Breast epithelium (tissue), 4 donors: ENCODE data around the gene BIRC7. TPM values are rescaled to one million over a fixed set of nuclear protein-coding genes. Genes with fewer than 3 reads are reported as not detected.
A peak's percentile ranks its signal among the peaks of the same experiment; 100 is the strongest.

ENCODE experiments used
- DNase-seq, 2 donors: peaks; one replicate each; pipeline ENCODE4 v3.0.0-alpha.2; 2019; ENCODE audit warnings: low spot score in 2 of 2
- H3K27ac ChIP-seq, 2 donors: fragments of 200-600 bp; sonication (generic) in 1 of 2; one replicate each; pipeline ENCODE4 v1.5.1; 2016 to 2019; ENCODE audit warnings: mild to moderate bottlenecking in 1 of 2
- H3K27me3 ChIP-seq, 2 donors: fragments of 200-600 bp; sonication (generic) in 1 of 2; one replicate each; pipeline versions ENCODE4 v1.5.1 to v1.6.0; 2017 to 2019; ENCODE audit warnings: control low read depth in 1 of 2, mild to moderate bottlenecking in 1 of 2
- H3K36me3 ChIP-seq: fragments of 200-600 bp; one replicate; pipeline ENCODE4 v1.5.1; 2019
- H3K4me1 ChIP-seq, 2 donors: fragments of 200-600 bp; sonication (generic); one replicate each; pipeline ENCODE4 v1.5.1; 2016 to 2019; ENCODE audit warnings: control low read depth in 1 of 2
- H3K4me3 ChIP-seq, 3 donors: fragments of 200-600 bp; sonication (generic); 1 replicate in 2 of 3; 2 replicates in 1 of 3; pipeline ENCODE4 v1.5.1; 2016 to 2019; ENCODE audit warnings: mild to moderate bottlenecking in 3 of 3, moderate library complexity in 2 of 3
- H3K9me3 ChIP-seq, 2 donors: fragments of 200-600 bp; sonication (generic) in 1 of 2; one replicate each; pipeline ENCODE4 v1.5.1; 2016 to 2019; ENCODE audit warnings: control low read depth in 1 of 2
- CTCF ChIP-seq, 3 donors: fragments of 450-650 bp; IDR thresholded peaks; one replicate each; pipeline ENCODE4 v1.5.1; 2016 to 2017; ENCODE audit warnings: antibody characterized with exemption in 3 of 3, mild to moderate bottlenecking in 3 of 3, moderate library complexity in 3 of 3
- POLR2A ChIP-seq: fragments of 450-650 bp; IDR thresholded peaks from one replicate; pipeline ENCODE4 v1.6.1; 2016; ENCODE audit warnings: antibody characterized with exemption, mild to moderate bottlenecking, moderate library complexity
- POLR2AphosphoS5 ChIP-seq, 3 donors: sonication (generic); formaldehyde crosslinking; IDR thresholded peaks; one replicate each; pipeline ENCODE4 v1.6.1; 2017; ENCODE audit warnings: antibody characterized with exemption in 3 of 3
- intact Hi-C: fragments of 100-400 bp; cut with DNase I; formaldehyde crosslinking; loops from one replicate; pipeline ENCODE4 v1.15.1; 2023; ENCODE audit warnings: low total_unique reads
- total RNA-seq, 3 donors: library from RNA; depleted of rRNA; stranded (reverse); fragments of >200 nt; gene quantifications; one replicate each; pipeline ENCODE4 v1.1.0, GENCODE V29; 2016

Gene BIRC7
- total RNA-seq, 3 donors from 2014 or later, result 0.32 to 1.2 TPM; not detected in 1

DNA sequence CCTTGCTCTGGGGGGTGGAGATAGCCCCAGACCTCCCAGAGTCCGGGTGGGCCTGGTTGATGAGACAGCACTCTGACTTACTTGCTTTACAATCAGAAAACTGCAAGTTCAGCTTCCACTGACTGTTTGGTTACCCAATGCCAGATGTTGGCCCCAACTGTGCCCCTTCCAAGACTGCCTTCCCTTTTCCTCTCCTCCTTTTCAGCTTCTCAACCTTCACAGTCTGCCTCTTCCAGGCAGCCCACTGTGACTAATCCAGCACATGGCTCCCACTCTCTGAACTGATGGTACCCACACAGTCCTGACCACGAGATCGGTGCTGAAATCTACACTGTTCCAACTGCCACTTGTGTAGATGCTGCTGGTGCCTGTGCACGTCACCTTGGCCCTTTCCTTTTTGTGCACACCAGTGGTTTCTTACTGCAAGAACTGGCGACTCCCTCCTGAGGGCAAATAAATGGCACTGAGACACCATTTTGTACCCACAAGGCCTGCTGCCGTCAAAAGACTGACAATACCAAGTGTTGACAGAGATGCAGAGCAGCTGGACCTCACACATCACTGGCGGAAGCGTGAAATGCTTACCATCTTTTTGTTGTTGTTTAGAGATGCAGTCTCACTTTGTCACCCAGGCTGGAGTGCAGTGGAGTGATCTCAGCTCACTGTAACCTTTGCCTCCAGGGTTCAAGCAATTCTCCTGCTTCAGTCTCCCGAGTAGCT is 35.1 kb downstream of the BIRC7 start:
- intact Hi-C loops, result no loop called here
- DNase-seq, result no peak
- Histone ChIP-seq H3K27ac (no peak overlapping the region), H3K27me3 (peaks cover 0 to 8% of the 10 kb centered on the region in 2 donors), H3K36me3 (no peaks in the 10 kb centered on the region), H3K9me3 (no peaks in the 10 kb centered on the region), H3K4me3 (no peak overlapping the region), H3K4me1 (peaks cover 0 to 12% of the 10 kb centered on the region in 2 donors)
- TF ChIP-seq CTCF (IDR thresholded peaks at IDR 0.05) (no peak), POLR2A (no peak), POLR2AphosphoS5 (IDR thresholded peaks at IDR 0.05) (no peak)

- Histone ChIP-seq H3K27ac (peak within 1 kb of the TSS; percentile 77 to 86), H3K4me3 (peak within 1 kb of the TSS; percentile 94 to 100 (median 95)), H3K9me3 (no peaks in the 10 kb centered on the region), H3K36me3 (no peaks in the 10 kb centered on the region), H3K27me3 (peaks cover 0 to 2% of the 10 kb centered on the region in 2 donors), H3K4me1 (peaks cover 0 to 12% of the 10 kb centered on the region in 2 donors)
- TF ChIP-seq POLR2A, result peak; percentile 49
- TF ChIP-seq POLR2AphosphoS5 (IDR thresholded peaks at IDR 0.05), result peak in 2 of 3 donors; percentile 59 to 69
- TF ChIP-seq CTCF (IDR thresholded peaks at IDR 0.05), result no peak
- intact Hi-C loops, result no loop called here
- DNase-seq, result peak; percentile 81 to 83
Observed at GRCh38 chr20:63272105-63273058, 36.7 kb downstream of the BIRC7 start, which contains the start of gene ARFGAP1. Gene ARFGAP1, plus strand, starts transcription at chr20:63272813. Its CDS starts 2,768 bp downstream, at chr20:63275581.

DNA sequence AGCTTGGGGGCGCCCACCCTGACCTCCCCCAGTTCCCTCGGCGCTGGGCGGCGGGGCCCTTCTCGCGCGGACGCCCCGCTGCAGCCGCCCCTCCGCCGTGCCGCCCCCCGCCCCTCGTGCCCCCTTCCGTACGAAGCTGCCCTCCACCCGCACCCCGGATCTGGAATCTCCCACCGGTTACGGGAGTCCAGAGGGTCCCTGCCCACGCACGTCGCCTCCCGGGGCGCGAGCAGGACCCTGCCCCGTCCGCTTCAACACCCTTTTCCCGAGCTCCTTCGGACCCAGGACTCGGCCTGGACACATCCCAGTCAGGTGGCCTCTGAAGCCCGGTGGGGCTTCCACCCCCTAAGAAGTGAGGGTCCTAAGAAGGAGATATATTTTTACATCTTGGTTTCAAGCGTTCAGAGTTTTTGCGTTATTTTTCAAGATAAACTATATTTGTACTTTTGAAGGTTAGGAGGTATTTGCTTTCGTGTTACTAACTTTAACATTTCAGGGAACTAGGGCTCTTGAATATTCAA is 37.4 kb downstream of the BIRC7 start:
- TF ChIP-seq POLR2AphosphoS5 (IDR thresholded peaks at IDR 0.05), result no peak
- no peak for TF ChIP-seq POLR2A
- TF ChIP-seq CTCF (IDR thresholded peaks at IDR 0.05), result no peak
- no peaks in the 10 kb centered on the region for H3K27me3 ChIP-seq
- intact Hi-C loops, result no loop called here
- peak overlapping the region; percentile 77 to 86 for H3K27ac ChIP-seq
- H3K9me3 ChIP-seq, result no peaks in the 10 kb centered on the region
- H3K36me3 ChIP-seq, result no peaks in the 10 kb centered on the region
- peak overlapping the region; percentile 94 to 100 (median 95) for H3K4me3 ChIP-seq
- H3K4me1 ChIP-seq, result peaks cover 0 to 12% of the 10 kb centered on the region in 2 donors
- DNase-seq, result no peak

DNA sequence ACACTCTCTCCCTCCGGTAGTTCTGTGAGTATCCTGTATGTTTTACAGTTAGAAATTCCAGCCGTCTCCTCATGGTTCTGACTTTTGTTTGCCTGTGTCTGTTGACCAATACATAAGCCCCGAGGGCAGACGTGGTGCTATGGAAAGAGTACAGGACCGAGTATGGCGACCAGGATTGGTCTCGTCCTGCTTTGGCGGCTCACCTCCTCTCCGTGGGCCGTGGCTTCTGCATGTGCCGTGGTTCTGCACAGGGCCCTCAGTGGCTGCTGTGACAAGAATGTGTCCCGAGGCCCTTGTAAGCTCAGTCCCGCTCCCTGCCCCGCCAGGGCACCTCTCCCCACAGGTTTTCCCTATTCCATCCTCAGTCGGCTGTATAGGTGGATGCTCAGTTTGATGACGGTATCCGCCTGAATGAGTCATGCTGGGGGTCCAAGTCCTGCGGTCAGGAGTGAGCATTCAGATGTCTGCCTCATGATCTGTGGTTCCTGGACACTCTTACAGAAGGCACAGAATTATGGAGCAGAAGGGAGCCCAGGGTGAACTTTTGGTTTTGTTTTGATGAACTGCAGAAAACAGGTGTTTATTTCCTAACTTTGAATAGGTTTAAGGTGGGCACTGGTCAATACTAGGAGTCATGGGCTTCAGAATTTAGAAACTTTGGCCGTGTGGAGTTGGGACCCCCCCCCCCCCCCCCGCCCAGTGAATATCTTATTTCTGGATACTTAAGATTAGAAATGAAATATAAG is 38.1 kb downstream of the BIRC7 start:
- peaks cover 0 to 12% of the 10 kb centered on the region in 2 donors for H3K4me1 ChIP-seq
- intact Hi-C loops, result no loop called here
- DNase-seq, result no peak
- H3K36me3 ChIP-seq, result no peaks in the 10 kb centered on the region
- no peaks in the 10 kb centered on the region for H3K9me3 ChIP-seq
- H3K4me3 ChIP-seq, result peak overlapping the region; percentile 94 to 100 (median 95)
- no peaks in the 10 kb centered on the region for H3K27me3 ChIP-seq
- no peak overlapping the region for H3K27ac ChIP-seq
- TF ChIP-seq POLR2A (no peak), CTCF (IDR thresholded peaks at IDR 0.05) (no peak), POLR2AphosphoS5 (IDR thresholded peaks at IDR 0.05) (no peak)
